ENCODE results near the gene PRR3.

PRR3 gene

DNA sequence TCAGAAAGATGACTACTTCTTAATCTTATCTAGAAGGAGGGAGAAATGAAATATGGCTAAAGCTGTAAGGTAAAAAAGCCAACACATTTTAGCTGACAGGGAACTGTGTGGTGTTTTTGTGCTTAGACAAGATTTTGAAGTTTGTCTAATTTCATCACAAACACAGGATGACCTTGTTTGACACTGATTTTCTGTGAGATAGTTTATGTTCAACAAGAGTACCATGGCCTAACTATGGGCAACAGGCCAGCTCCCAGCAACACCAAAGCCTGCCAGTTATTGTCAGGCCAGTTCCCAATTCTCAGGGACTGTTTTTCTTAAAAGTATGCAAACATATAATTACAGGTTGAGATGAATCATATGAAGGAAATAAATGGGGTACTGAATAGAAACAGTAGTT is 8.7 kb downstream of the PRR3 start:
- in situ Hi-C loops (cut with HindIII; ENCODE audit: low sequenced_read_pairs) = no loop called here
- no peak overlapping the region for H3K4me3 ChIP-seq (ENCODE audit: low read depth, low read length)
- TF ChIP-seq, protein P1, sequence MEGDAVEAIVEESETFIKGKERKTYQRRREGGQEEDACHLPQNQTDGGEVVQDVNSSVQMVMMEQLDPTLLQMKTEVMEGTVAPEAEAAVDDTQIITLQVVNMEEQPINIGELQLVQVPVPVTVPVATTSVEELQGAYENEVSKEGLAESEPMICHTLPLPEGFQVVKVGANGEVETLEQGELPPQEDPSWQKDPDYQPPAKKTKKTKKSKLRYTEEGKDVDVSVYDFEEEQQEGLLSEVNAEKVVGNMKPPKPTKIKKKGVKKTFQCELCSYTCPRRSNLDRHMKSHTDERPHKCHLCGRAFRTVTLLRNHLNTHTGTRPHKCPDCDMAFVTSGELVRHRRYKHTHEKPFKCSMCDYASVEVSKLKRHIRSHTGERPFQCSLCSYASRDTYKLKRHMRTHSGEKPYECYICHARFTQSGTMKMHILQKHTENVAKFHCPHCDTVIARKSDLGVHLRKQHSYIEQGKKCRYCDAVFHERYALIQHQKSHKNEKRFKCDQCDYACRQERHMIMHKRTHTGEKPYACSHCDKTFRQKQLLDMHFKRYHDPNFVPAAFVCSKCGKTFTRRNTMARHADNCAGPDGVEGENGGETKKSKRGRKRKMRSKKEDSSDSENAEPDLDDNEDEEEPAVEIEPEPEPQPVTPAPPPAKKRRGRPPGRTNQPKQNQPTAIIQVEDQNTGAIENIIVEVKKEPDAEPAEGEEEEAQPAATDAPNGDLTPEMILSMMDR (IDR thresholded peaks at IDR 0.05; ENCODE audit: low read depth, low read length, missing control alignments) = no peak
- no peak for DNase-seq (ENCODE audit: low read depth)

DNA sequence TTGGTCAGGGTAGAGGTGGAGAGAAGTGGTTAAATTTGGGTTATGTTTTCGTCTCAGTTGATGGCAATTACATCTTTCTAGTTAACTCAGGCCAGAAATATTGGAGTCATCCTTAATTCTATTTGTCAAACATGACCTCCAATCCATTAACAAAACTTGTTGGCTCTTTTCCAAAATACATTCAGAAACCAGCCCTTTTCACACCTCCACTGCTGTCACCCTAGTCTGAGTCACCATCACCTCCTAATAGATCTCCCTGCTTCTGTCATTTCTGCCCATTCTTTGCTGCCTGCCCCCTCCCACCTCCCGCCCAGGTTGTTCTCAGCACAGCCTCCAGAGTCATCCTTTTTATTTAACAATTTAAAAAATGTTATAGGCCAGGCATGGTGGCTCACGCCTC is 11.2 kb downstream of the PRR3 start:
- H3K4me3 ChIP-seq (ENCODE audit: low read depth, low read length) = no peak overlapping the region
- in situ Hi-C loops (cut with HindIII; ENCODE audit: low sequenced_read_pairs) = no loop called here
- TF ChIP-seq, protein P1 (IDR thresholded peaks at IDR 0.05; ENCODE audit: low read depth, low read length, missing control alignments) = no peak
- no peak for DNase-seq (ENCODE audit: low read depth)

DNA sequence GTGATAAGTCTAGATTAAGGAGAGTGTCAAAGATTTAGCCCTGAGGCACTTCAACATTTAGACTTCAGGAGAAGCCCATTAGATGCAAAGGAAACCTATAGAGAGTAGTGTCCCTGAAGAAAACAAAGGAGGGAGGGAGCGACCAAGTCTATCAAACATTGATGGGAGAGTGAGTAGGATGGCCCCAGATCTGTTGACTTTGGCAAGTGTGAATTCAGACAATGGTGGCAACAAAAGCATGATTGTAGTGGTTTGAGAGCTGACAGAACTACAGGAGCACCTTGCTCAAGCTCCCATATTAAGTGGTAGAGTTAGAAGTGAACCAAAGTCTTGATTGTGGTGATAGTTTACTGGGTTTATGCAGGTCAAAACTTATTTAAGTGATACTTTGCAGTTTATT is 13.2 kb downstream of the PRR3 start:
- in situ Hi-C loops (cut with HindIII; ENCODE audit: low sequenced_read_pairs) = no loop called here
- H3K4me3 ChIP-seq (ENCODE audit: low read depth, low read length) = peak overlapping the region; percentile 63
- DNase-seq (ENCODE audit: low read depth) = no peak
- TF ChIP-seq, protein P1 (IDR thresholded peaks at IDR 0.05; ENCODE audit: low read depth, low read length, missing control alignments) = no peak

DNA sequence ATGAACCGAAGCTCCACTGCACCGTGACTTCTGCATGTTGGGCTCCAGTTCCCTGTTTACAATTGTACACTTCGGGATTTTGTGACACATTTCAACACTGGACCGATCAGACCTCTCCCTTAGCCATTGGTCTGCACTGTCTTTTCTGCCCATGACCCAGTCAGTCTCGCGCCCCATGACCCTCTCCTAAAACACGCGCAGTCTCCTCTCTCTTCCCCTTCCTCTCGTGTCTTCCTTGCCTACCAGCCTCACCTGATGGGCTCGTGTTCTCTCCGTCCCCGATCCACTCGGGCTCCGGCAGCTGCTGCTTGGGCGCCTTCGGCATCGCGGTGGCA is 13.6 kb downstream of the PRR3 start:
- H3K4me3 ChIP-seq (ENCODE audit: low read depth, low read length) = peak overlapping the region; percentile 63
- in situ Hi-C loops (cut with HindIII; ENCODE audit: low sequenced_read_pairs) = no loop called here
- no peak for DNase-seq (ENCODE audit: low read depth)
- TF ChIP-seq, protein P1 (IDR thresholded peaks at IDR 0.05; ENCODE audit: low read depth, low read length, missing control alignments) = no peak

DNA sequence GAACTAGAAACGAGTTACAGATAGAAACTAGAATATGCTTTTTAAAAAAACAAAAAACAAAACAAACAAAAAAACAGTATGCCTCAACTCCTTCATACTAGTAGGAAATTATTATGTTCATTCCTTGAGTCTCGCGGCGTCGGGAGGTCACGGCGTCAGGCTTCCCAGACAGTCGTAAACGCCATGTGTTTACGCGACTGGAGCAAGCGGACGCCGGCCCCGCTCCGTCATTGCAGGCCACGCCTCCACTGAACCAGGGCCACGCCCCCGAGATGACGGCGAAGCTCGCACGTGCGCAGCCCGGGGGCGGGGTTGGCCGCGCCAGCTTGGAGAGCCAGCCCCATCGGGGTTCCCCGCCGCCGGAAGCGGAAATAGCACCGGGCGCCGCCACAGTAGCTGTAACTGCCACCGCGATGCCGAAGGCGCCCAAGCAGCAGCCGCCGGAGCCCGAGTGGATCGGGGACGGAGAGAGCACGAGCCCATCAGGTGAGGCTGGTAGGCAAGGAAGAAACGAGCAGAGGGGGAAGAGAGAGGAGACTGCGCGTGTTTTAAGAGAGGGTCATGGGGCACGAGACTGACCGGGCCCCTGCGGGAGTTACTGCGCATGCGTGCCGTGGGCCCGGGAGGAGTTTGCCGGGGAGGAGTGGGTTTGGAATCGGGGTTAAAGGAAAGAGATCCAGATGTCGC is 14.1 kb downstream of the PRR3 start, which contains the start of gene ABCF1:
ABCF1 (plus strand) TSS at position 368 of the 687 bp plus-strand sequence; CDS start at position 414, 46 bp downstream.
- DNase-seq (ENCODE audit: low read depth) = peak; percentile 92
- H3K4me3 ChIP-seq (ENCODE audit: low read depth, low read length) = peak within 1 kb of the TSS; percentile 63
- TF ChIP-seq, protein P1 (IDR thresholded peaks at IDR 0.05; ENCODE audit: low read depth, low read length, missing control alignments) = no peak
- in situ Hi-C loops (cut with HindIII; ENCODE audit: low sequenced_read_pairs) = no loop called here

DNA sequence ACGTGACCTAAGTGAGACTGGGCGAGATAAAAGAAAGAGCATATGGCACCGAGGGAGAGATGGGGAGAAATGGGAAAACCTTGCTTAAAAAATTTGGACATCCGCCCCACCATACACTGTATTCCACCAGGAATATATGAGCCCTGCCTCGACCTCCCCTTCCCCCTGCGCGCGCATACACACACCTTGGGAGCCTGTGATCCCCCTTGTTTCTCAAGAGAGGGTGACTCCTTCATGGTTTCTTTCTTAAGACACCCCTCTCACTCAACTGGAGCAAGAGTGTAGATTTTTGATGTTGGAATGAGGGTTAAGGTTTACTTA is 14.6 kb downstream of the PRR3 start:
- peak overlapping the region; percentile 63 for H3K4me3 ChIP-seq (ENCODE audit: low read depth, low read length)
- DNase-seq (ENCODE audit: low read depth) = no peak
- in situ Hi-C loops (cut with HindIII; ENCODE audit: low sequenced_read_pairs) = no loop called here
- TF ChIP-seq, protein P1 (IDR thresholded peaks at IDR 0.05; ENCODE audit: low read depth, low read length, missing control alignments) = no peak

Measured in astrocyte of the cerebellum (primary cell).